HG03354 (cell line): Measurements from ENCODE around the gene DMAC2L.
A peak's percentile ranks its signal among the peaks of the same experiment; 100 is the strongest.
"Not testable (repeated sequence)": the region's sequence is repeated elsewhere in the genome, so short reads cannot be mapped to it uniquely, and the experiment has no call there.

Experiments used
- ATAC-seq: cut with Tn5 transposase; IDR thresholded peaks from one replicate; pipeline ENCODE4 v1.9.1; 2021; ENCODE audit warnings: mild to moderate bottlenecking; ENCODE audit not compliant: unreplicated experiment, poor library complexity, severe bottlenecking

DMAC2L gene

GRCh38 chr14:50311972-50312733, at the start of gene DMAC2L, which contains the start of gene L2HGDH:
Gene DMAC2L, plus strand, starts transcription at chr14:50312324. Its CDS starts 9,164 bp downstream, at chr14:50321488.
Gene L2HGDH, minus strand, starts transcription at chr14:50312229. Its CDS starts 79 bp downstream, at chr14:50312150.
- peak; percentile 94 for ATAC-seq

- ATAC-seq, result no peak
Observed at GRCh38 chr14:50262865-50263264, 49.3 kb upstream of the DMAC2L start.

DNA sequence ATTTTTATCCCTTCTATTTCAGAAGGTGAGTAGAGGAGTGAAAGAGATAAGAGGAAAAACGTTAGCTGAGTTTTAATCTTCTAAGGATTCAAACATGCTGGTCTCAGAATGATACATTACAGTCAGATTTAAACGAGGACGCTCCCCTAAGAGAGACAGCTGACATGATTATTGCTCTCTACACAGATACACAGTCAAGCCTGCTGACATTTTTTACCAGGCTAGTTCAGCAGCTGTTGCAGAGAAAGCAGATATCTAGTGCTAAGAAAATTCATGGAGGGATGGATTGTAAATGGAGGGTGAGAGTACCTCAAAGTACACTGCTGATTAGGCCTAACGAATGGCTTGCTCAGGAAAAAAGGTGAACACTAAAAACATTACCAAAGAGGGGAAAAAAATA, 48.8 kb upstream of the DMAC2L start:
- ATAC-seq, result no peak

GRCh38 chr14:50265029-50265428, 47.1 kb upstream of the DMAC2L start:
- ATAC-seq, result no peak

GRCh38 chr14:50270932-50271331, 41.2 kb upstream of the DMAC2L start:
- ATAC-seq, result no peak

DNA sequence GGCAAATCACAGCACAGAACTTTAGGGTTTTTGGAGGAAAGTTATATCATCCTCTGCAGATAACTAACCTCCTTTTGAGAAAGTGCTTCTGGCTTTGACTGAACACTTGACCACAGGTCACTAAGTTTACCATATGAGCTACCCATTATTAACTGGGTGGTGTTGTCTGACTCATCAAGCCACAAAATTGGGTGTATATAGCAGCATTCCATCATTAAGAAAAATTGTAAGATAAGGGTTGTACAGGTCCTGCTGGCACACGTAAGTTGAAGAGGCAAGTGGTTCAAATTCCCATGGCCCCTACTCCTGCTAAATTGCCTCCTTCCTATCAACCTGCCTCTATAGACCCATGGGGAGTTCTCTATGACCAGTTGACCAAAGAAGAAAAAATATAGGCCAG, 39.6 kb upstream of the DMAC2L start:
- no peak for ATAC-seq

GRCh38 chr14:50285861-50286260, 26.3 kb upstream of the DMAC2L start:
- ATAC-seq, result no peak

DNA sequence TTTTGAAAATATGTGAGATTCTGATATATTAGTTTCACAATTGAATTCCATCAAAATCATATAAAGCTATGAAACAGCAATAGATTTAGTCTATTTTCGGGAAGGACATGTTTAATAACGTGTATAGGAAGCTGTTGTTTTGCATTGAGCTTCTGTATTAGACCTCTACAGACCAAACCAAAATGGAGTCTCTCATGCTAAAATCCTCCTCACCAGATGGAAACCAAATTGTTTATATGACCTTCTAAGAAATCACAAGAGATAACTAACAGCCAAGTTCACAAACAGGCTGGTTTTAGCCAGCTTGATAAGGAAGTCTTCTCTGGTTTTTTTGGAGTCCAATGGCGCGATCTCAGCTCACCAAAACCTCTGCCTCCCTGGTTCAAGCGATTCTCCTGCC, 24.0 kb upstream of the DMAC2L start:
- no peak for ATAC-seq

- ATAC-seq, result no peak
Observed at GRCh38 chr14:50290306-50290705, 21.8 kb upstream of the DMAC2L start.

GRCh38 chr14:50299585-50299984, 12.5 kb upstream of the DMAC2L start:
- no peak for ATAC-seq

GRCh38 chr14:50301914-50302313, 10.2 kb upstream of the DMAC2L start:
- no peak for ATAC-seq

DNA sequence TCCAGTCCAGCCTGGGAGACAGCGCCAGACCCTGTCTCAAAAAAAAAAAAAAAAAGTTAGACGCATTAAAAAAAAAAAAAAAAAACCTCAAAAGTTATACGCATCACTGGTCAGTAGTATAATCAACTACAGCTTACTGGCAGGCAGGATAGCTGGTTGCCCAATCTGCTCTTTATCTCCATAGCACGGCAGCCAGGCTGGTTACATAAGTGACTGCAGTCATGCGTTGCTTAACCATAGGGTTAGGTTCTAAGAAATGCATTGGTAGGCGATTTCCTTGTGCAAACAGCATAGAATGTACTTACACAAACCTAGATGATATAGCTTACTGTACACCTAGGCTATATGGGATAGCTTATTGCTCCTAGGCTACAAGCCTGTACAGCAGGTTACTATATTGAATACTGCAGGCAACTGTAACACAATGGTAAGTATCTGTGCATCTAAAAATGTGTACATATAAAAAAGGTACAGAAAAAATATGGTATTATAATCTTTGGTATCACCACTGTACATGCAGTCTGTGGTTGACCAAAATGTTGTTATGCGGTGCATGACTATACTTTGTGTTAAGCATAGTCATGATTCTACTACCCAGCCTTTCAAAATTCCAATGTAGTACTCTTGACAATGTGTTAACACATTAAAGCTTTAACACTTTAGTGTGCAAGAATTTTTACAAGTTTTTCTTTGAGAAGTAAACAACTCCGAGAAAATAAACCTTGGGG, 8.2 kb upstream of the DMAC2L start:
- ATAC-seq, result no peak

GRCh38 chr14:50308363-50308915, 3.7 kb upstream of the DMAC2L start:
- no peak for ATAC-seq

DNA sequence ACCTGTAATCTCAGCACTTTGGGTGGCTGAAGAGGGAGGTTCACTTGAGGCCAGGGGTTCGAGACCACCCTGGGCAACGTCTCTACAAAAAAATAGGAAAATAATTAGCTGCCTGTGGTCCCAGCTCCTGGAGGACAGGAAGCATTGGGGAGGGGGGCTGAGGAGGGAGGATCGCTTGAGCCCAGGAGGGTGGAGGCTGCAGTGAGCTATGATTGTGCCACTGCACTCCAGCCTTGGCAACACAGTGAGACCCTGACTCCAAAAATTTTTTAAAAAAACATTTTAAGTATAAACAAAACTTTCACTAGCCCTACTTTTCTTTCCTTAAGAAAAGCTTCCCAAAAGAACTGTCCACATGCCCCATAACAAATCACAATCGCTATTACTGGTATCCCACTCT, 1.7 kb upstream of the DMAC2L start:
- no peak for ATAC-seq

DNA sequence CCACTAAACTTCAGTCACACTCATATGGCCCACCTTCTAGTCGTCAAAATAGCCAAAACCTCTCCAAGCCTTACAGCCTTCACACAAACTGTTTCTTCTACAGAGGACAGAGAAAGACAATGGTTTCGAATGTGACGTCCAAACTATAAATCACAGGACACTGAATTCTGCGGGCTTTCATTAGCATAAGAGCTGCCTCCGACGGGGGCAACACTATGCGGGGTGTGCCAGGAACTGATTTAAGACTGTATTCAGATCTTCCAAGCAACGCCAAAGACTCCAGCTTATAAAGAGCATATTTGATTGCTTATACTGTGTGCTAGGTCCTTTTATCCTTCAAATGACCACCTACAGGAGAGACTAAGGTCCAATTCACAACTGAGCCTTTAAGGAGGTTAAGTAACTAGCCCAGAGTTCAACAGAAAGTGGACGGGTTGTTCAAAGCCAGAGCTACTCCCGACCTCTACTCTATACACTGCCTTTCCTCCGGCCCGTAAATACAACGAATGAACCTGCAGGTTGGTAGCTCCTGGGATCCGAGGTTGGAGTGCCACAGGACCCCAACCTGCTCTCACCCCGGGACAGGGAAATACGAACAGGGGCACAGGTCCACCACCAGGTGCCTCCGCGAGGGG, 670 bp upstream of the DMAC2L start:
- no peak for ATAC-seq

- peak; percentile 30 for ATAC-seq
Observed at GRCh38 chr14:50312734-50313054, 570 bp downstream of the DMAC2L start.

- ATAC-seq, result not testable (repeated sequence)
Observed at GRCh38 chr14:50314098-50314497, 2.0 kb downstream of the DMAC2L start.

DNA sequence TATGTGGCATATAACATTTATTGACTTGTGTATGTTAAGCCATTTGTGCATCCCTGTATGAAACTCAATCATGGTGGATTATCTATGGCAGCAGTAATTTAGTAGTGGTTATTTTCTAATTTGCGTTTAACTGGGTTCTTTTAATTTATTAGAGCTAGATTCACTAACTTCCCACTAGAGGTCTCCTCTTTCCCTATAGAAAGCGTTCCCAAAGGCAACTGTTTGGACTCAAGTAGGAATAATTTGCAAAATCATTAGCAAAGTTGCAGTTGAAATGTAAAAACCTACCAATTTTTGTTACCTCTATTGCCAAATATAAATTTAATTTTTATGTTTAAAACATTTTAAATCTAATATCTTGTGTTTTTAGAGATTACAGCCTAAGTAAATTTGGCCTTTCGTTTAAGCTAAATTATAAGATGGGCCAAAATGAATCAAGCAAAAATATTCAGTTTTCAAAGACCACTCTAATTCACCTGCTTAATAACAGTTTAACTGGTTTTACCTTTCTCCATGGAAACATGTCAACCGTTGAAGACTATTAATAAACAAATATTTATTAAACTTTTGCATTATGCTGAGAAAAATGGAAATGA, 6.0 kb downstream of the DMAC2L start:
- ATAC-seq, result no peak

GRCh38 chr14:50319293-50319692, 7.2 kb downstream of the DMAC2L start:
- ATAC-seq, result no peak

- no peak for ATAC-seq
Observed at GRCh38 chr14:50319721-50320120, 7.6 kb downstream of the DMAC2L start.
